ENCODE data around the gene ANO6.
"Not testable (repeated sequence)": the region's sequence is repeated elsewhere in the genome, so short reads cannot be mapped to it uniquely, and the experiment has no call there.

ANO6 gene

GRCh38 chr12:45317261-45317660, 101.4 kb downstream of the ANO6 start:
- not testable (repeated sequence) for DNase-seq

- DNase-seq, result no peak
Measured at GRCh38 chr12:45322810-45323209, 106.9 kb downstream of the ANO6 start.

- no peak for DNase-seq
Measured at GRCh38 chr12:45324391-45324790, 108.5 kb downstream of the ANO6 start.

- no peak for DNase-seq
Measured at GRCh38 chr12:45326358-45326975, 110.6 kb downstream of the ANO6 start.

- DNase-seq, result no peak
Measured at GRCh38 chr12:45327823-45328383, 112.0 kb downstream of the ANO6 start.

- no peak for DNase-seq
Measured at GRCh38 chr12:45329238-45329637, 113.3 kb downstream of the ANO6 start.

GRCh38 chr12:45329702-45330101, 113.8 kb downstream of the ANO6 start:
- no peak for DNase-seq

- DNase-seq, result no peak
Measured at GRCh38 chr12:45331552-45331951, 115.7 kb downstream of the ANO6 start.

- no peak for DNase-seq
Measured at GRCh38 chr12:45334396-45334795, 118.5 kb downstream of the ANO6 start.

GRCh38 chr12:45336331-45336730, 120.4 kb downstream of the ANO6 start:
- DNase-seq, result no peak

GRCh38 chr12:45336762-45337596, 121.1 kb downstream of the ANO6 start:
- DNase-seq, result no peak

- DNase-seq, result no peak
Measured at GRCh38 chr12:45337835-45338234, 121.9 kb downstream of the ANO6 start.

- no peak for DNase-seq
Measured at GRCh38 chr12:45338272-45338671, 122.4 kb downstream of the ANO6 start.

- DNase-seq, result no peak
Measured at GRCh38 chr12:45339035-45339434, 123.1 kb downstream of the ANO6 start.

- no peak for DNase-seq
Measured at GRCh38 chr12:45342171-45342570, 126.3 kb downstream of the ANO6 start.

- no peak for DNase-seq
Measured at GRCh38 chr12:45342848-45343247, 127.0 kb downstream of the ANO6 start.

- DNase-seq, result no peak
Measured at GRCh38 chr12:45343269-45344051, 127.6 kb downstream of the ANO6 start.

- no peak for DNase-seq
Measured at GRCh38 chr12:45348311-45348710, 132.4 kb downstream of the ANO6 start.

GRCh38 chr12:45348986-45349385, 133.1 kb downstream of the ANO6 start:
- DNase-seq, result no peak

GRCh38 chr12:45349916-45350315, 134.0 kb downstream of the ANO6 start:
- DNase-seq, result no peak

- DNase-seq, result no peak
Measured at GRCh38 chr12:45350861-45351260, 135.0 kb downstream of the ANO6 start.

- no peak for DNase-seq
Measured at GRCh38 chr12:45351921-45352670, 136.2 kb downstream of the ANO6 start.

GRCh38 chr12:45353944-45354343, 138.0 kb downstream of the ANO6 start:
- DNase-seq, result no peak
